Right lobe of liver (tissue), 4 donors: ENCODE results near the gene NKAIN2.

Source experiments
- CTCF ChIP-seq, 4 donors: fragments of 200-600 bp in 3 of 4; fragments of 450-650 bp in 1 of 4; IDR thresholded peaks; one replicate each; pipeline versions ENCODE4 v1.5.1 to v1.8.0; 2016 to 2022; ENCODE audit warnings: antibody characterized with exemption in 4 of 4, mild to moderate bottlenecking in 2 of 4
- POLR2A ChIP-seq: fragments of 450-650 bp; IDR thresholded peaks from one replicate; pipeline ENCODE4 v1.6.1; 2017; ENCODE audit warnings: antibody characterized with exemption, mild to moderate bottlenecking
- donor health status: DM: no; HTN: no; CAD: no.
- donor health status: DM: no; HTN: no; CAD: no.
- donor health status: DM: no; HTN: yes; CAD: no.

DNA sequence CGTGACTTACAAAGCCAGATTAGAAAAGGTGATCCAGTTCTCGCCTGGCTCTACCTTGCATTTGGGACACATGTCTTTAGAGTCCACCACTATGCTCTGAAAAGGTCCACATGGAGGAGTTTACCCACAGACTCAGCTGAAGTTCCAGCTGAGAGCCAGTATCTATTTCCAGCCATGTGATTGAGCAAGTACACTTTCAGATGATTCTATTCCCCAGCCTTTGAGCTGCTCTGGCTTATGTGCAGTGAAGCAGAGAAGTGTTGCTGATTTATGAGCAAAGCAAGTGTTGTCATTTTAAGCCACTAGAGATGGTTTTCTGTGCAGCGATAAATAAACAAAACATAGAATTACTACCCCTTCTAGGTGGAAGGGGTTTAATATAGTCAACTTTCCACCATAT is 637.8 kb downstream of the NKAIN2 start:
- TF ChIP-seq CTCF (IDR thresholded peaks at IDR 0.05): no peak
- no peak for TF ChIP-seq POLR2A
